ENCODE measurements around the gene MMRN1.
A peak's percentile ranks its signal among the peaks of the same experiment; 100 is the strongest.

Gene MMRN1

DNA sequence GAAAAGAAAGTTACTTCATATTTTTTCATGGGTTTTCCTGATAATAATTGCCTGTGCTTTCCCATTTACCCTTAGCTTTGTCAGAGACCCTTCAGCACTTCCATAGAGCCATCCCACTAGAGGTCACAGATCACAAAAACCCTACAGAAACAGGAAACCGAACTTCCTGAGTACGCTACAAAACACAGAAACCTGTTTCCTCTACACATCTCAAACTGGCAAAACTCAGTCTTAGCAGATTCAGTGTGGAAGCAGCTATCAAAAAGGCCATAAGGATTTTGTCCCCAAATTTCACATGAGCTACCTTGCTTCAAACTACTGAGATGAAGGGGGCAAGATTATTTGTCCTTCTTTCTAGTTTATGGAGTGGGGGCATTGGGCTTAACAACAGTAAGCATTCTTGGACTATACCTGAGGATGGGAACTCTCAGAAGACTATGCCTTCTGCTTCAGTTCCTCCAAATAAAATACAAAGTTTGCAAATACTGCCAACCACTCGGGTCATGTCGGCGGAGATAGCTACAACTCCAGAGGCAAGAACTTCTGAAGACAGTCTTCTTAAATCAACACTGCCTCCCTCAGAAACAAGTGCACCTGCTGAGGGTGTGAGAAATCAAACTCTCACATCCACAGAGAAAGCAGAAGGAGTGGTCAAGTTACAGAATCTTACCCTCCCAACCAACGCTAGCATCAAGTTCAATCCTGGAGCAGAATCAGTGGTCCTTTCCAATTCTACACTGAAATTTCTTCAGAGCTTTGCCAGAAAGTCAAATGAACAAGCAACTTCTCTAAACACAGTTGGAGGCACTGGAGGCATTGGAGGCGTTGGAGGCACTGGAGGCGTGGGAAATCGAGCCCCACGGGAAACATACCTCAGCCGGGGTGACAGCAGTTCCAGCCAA, at the start of gene MMRN1:
MMRN1 (plus strand) TSS at position 206 of the 902 bp plus-strand sequence; CDS start at position 324, 118 bp downstream.
- DNase-seq, result no peak

DNA sequence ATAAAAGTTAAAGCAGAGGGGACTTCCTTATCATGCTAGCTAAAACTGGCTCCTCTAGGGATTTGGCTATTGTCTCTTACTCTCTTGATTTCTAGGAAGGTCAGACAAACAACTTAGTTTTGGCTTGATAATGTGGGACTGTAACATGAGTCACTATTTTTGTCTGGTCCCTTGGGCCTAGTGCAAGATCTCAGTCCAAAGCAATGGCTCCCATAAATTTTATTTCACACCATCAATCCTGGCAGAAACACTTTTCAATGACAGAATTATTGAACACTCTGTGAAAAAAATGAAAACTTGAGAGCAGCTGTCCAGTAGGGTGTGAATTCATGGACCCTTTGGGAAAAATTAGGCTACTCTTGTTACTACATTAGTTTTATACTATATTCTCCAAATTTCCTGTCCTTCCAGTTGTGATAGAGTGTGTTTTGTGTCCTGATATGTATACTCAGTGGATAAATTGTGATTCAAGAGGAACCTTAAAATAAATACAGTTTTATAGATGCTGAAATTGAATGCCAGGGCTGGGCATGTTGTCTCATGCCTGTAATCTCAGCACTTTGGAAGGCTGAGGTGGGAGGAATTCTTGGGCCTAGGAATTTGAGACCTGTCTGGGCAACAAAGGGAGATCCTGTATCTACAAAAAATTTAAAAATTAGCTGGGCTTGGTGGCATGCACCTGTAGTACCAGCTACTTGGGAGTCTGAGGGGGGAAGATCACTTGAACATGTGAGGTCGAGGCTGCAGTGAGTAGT, 46.9 kb upstream of the MMRN1 start:
- DNase-seq, result no peak

DNA sequence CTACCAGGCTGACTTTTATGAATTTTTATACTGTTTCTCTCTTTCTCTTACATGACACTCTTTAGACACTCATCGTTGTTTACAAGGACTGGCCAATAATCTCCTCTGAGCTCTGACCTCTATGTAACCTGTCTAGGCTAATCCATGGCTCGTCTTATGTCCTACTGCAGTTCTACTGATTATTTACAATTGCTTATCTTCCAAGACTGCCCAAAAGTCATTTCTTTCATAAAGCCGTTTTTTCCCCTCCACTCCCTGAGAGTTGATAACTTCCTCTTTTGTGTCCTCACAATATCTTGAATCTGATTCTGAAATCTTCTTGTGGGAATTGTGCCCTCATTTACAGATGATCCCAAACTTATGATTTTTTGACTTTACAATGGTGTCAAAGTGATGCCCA, 39.4 kb upstream of the MMRN1 start:
- no peak for DNase-seq

DNA sequence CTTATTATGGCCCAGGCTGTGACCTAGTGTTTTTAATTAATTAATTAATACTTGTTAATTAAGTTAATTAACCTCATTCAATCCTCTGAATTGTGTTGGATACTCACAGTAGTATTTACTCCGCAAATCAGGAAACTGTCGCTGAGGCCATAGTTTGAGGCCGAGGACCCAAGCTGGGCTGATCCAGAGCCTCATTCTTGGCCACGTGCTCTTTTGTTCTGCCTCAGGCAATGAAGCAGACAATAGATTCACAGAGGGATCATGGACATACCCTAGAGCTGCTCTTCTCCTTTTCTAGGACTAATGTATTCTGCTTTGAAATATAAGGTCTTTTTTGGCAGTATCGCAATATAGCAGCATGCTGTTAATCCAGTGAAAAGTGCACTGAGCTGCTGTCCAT, 33.7 kb upstream of the MMRN1 start:
- DNase-seq, result no peak

- DNase-seq, result no peak
These were observed 31.1 kb upstream of the MMRN1 start for GRCh38 chr4:89863533-89863932.

DNA sequence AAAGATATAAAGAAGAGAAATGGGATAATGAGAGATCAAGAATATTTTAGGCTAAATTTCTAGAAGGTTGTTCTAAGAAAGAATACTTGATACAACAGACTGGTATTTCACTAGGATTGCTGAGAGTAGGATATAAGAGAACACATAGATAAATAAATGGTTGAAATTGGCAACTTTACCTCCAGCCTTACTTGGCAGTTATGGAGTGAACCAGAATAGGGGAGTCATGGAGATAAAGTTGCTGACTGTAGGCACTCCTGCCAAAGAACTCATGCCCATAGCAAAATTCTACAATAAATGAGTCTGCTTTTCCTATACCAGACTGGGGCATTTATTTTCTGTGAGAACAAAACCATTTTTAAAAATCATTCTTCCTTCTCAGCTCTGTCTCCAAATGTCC, 26.4 kb upstream of the MMRN1 start:
- no peak for DNase-seq

GRCh38 chr4:89868999-89869589, 25.6 kb upstream of the MMRN1 start:
- no peak for DNase-seq

DNA sequence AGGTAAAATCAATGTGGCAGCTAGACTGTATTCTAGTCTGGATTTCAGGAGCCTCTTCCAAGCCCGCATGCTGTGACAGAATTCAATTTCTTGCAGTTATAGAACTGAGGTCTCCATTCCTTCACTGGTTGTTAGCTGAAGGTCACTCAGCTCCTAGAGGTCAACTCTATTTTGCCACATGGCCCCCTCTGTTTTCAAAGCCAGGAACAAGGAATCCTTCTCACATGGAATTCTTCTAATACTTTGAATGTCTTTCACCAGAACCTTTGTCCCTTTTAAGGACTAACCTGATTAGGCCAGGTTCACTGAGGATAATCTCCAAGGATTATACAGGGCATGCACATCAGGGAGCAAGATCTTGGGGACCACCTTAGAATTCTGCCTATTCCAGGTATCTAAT, 23.4 kb upstream of the MMRN1 start:
- no peak for DNase-seq

GRCh38 chr4:89876548-89876947, 18.1 kb upstream of the MMRN1 start:
- no peak for DNase-seq

DNA sequence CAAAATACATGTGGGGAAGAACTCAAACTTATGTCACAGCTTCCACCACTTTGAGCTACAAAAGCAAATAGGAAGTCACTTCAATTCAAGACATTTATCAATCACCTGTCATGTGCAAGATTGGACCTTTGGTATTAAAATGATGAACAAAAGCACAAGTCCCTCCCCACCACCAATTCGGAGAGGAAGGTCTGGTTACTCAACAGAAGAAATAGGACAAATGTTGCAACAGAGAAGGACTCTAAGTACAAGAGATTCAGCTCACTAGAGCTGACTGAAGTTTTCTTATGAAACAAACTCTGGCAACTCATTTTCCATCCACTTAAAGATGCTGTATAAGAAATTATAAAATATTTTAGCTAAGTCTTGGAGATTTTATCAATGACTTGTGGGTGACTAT, 16.0 kb upstream of the MMRN1 start:
- DNase-seq, result no peak

- no peak for DNase-seq
These were observed 15.4 kb upstream of the MMRN1 start for GRCh38 chr4:89879215-89879614.

DNA sequence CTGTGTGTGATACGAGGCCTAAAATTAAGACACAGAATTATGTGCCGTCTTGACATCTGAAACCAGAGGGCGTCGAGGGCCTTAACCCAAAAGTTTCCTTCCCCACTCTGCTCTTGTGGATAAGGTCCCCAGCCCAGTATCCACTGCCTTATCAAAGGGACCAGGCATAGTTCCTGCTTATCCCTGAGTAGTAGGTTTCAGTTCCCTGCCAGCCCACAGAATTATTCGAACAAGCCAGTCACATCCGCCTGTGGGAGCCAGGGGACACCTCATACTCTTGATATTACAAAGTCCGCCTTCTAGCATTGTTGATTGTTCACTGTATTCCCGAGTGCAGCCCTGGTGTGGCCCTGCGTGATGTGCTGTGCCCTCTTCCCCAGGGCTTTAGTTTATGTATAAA, 5.4 kb upstream of the MMRN1 start:
- no peak for DNase-seq

- no peak for DNase-seq
These were observed 3.2 kb downstream of the MMRN1 start for GRCh38 chr4:89897867-89898266.

DNA sequence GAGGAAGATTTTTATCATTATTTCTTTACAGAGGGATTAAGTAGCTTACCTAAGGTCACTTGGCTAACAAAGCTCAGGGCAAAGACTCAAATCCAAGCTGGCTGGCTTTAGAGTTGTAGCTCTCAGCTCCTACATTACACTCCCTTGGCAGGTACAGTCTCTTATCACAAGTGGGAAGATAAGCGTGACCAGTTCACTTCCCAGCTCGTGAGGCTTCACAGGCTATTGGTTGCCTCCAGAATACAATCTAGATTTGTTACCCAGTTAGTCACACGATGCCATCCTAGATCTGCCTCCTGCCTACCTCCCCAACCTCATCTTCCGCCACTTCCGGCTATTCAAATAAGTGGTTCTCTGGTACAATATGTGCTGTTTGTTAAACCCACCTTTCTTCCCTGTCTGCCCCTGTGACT, 3.7 kb downstream of the MMRN1 start:
- no peak for DNase-seq

DNA sequence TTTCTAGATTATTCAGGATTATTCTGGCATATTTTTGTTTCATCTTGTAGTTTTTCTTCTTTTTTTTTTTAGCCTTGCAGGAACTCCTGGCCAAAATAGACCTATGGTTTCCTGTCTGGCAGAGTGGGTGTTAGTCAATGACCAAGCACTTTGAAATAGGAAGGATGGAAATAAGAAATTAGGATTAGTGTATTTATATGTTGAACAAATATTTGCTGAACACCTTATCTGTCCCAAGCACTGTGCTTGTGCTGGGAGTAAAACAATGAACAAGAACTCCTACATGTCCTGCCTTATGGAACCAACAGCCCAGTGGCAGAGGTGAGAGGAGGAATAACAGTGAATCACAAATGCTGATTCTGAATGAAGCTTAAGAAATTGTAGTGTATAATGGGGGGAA, 4.5 kb downstream of the MMRN1 start:
- no peak for DNase-seq

DNA sequence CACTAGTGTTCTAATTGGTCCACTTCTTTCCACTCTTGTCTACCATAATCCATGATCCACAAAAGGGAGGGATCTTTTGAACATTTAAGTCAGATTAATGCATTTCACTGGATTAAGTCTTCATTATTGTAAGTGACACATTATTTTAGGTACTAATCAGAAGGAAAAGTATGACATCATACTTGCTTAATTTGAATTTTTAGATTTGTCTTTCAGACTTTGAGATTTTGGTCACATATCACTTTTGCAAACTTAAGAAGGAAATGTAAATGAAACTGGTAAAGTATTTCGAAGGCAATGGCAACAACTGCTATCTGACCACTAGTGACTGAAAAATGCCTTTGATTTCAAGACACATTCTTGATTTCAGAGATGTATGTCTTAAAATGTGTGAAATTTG, 5.2 kb downstream of the MMRN1 start:
- no peak for DNase-seq

DNA sequence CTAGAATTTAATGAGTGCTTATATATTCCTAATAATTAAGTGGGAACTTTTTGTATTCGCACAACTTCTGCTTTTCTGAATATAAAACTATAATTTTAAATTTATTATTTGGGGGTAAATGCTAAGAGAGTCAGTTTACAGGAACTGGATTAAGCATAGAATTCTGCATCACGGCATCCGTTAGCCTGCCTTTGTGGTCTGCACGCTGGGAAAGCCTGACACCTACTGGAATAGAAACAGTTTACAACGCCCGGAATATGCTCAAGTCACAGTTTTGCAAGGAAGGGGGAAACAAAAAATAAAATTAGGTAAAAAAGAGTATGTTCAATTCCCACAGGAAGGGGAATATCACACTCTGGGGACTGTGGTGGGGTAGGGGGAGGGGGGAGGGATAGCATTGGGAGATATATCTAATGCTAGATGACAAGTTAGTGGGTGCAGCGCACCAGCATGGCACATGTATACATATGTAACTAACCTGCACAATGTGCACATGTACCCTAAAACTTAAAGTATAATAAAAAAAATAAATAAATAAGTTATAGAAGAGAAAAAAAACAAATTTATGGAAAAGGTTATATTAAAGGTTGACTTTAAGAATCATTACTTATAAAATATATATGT, 7.3 kb downstream of the MMRN1 start:
- peak; percentile 60 for DNase-seq

DNA sequence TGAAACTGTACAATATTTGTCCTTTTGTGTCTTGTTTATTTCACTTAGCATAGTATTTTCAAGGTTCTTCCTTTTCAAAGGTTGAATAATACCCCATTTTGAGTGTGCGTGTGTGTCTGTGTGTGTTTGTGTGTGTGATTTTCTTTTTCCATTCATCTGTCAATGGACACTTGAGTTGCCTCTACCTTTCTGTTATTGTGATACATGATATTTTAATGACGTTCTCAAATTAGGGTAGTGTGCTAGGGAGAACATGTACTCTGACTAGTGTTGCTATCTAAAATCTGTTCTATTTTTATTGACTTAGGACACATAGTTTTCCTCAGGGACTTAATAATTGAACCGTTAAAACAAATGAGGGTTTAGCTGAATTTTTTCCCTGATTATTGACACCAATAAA, 9.9 kb downstream of the MMRN1 start:
- peak; percentile 9 for DNase-seq

DNA sequence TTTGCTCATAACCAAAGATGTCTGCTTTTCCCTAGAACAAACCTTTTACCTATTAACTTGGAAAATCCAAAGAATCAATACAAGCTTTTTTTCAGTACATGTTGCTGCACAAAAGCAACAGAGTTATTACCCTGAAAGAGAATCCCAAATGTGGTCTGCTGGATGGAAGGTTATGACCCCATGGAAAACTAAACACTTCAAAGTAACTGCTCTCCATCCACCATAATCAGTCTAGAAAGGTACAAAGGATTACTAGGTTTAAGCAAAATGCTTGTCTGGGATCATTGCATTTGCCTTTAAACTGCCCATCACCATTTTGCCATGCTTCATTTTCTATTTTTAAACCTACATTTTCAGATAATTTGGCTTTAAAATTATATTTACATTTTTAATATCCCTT, 11.7 kb downstream of the MMRN1 start:
- no peak for DNase-seq

GRCh38 chr4:89906777-89907521, 12.3 kb downstream of the MMRN1 start:
- DNase-seq, result no peak

- DNase-seq, result no peak
These were observed 15.2 kb downstream of the MMRN1 start for GRCh38 chr4:89909889-89910288.

- no peak for DNase-seq
These were observed 19.0 kb downstream of the MMRN1 start for GRCh38 chr4:89913623-89914022.

All from NCI-H510A treated with DMSO at 0.1 percent for 48 hours (cell line).